Fibroblast of the conjunctiva (primary cell): ENCODE results near the gene C16orf46.

Experiments used
- DNase-seq: peaks from one replicate; pipeline ENCODE4 v3.0.0-alpha.2; 2010; ENCODE audit warnings: low read depth

C16orf46 gene

GRCh38 chr16:81076566-81077075 is 417 bp downstream of the C16orf46 start:
- DNase-seq, result peak; percentile 76

GRCh38 chr16:81073560-81074330 is 3.3 kb downstream of the C16orf46 start:
- DNase-seq, result no peak

- no peak for DNase-seq
These were observed 5.2 kb downstream of the C16orf46 start for GRCh38 chr16:81071805-81072204.

GRCh38 chr16:81070979-81071378 is 6.1 kb downstream of the C16orf46 start:
- no peak for DNase-seq

GRCh38 chr16:81069063-81069462 is 8.0 kb downstream of the C16orf46 start:
- DNase-seq, result no peak

GRCh38 chr16:81067166-81067565 is 9.9 kb downstream of the C16orf46 start:
- peak; percentile 5 for DNase-seq

GRCh38 chr16:81066681-81067080 is 10.4 kb downstream of the C16orf46 start:
- DNase-seq, result peak; percentile 2

GRCh38 chr16:81061871-81062608 is 15.0 kb downstream of the C16orf46 start:
- DNase-seq, result no peak

- DNase-seq, result no peak
These were observed 15.8 kb downstream of the C16orf46 start for GRCh38 chr16:81061307-81061640.

GRCh38 chr16:81060576-81061306 is 16.3 kb downstream of the C16orf46 start:
- DNase-seq, result no peak

- DNase-seq, result no peak
These were observed 23.3 kb downstream of the C16orf46 start for GRCh38 chr16:81053761-81054160.

GRCh38 chr16:81042821-81043220 is 34.2 kb downstream of the C16orf46 start:
- DNase-seq, result no peak

GRCh38 chr16:81041696-81042095 is 35.3 kb downstream of the C16orf46 start:
- no peak for DNase-seq

- no peak for DNase-seq
These were observed 36.2 kb downstream of the C16orf46 start for GRCh38 chr16:81040842-81041241.

GRCh38 chr16:81040131-81040530 is 36.9 kb downstream of the C16orf46 start:
- no peak for DNase-seq

- DNase-seq, result no peak
These were observed 40.2 kb downstream of the C16orf46 start for GRCh38 chr16:81036751-81037350.

GRCh38 chr16:81035975-81036750 is 40.9 kb downstream of the C16orf46 start:
- DNase-seq, result no peak

- peak; percentile 53 for DNase-seq
These were observed 41.6 kb downstream of the C16orf46 start, which contains the start of gene ATMIN for GRCh38 chr16:81035398-81035974. Gene ATMIN, plus strand, starts transcription at chr16:81035842. Its CDS starts 29 bp downstream, at chr16:81035871.

- DNase-seq, result no peak
These were observed 47.0 kb downstream of the C16orf46 start for GRCh38 chr16:81029930-81030604.

GRCh38 chr16:81026429-81026828 is 50.6 kb downstream of the C16orf46 start:
- DNase-seq, result no peak
